Activated naive CD4-positive, alpha-beta T cell treated with anti-CD3 and anti-CD28 coated beads, Interleukin-2, amount 10 ng/mL, durations not matched to agents 7 days and 5 days (primary cell): ENCODE measurements around the gene PUSL1.

Source experiments
- CTCF ChIA-PET: fragments of 350-600 bp; sonication (Branson Sonifier 250); formaldehyde crosslinking; loops from one replicate; lab custom pipeline; 2021; ENCODE audit warnings: antibody characterized with exemption; lab: Charles Lee
- DNase-seq: peaks from one replicate; pipeline ENCODE4 v3.0.0-alpha.2; 2020
- H3K27ac Mint-ChIP-seq: one replicate; pipeline ENCODE4 v1.8.0; 2021; ENCODE audit warnings: mild to moderate bottlenecking, moderate library complexity, mixed read lengths
- H3K27me3 Mint-ChIP-seq: one replicate; pipeline ENCODE4 v1.8.0; 2021; ENCODE audit warnings: mild to moderate bottlenecking, mixed read lengths
- H3K36me3 Mint-ChIP-seq: one replicate; pipeline ENCODE4 v1.8.0; 2021; ENCODE audit warnings: mixed read lengths
- H3K4me1 Mint-ChIP-seq: one replicate; pipeline ENCODE4 v1.8.0; 2021; ENCODE audit warnings: mixed read lengths
- H3K4me3 Mint-ChIP-seq: one replicate; pipeline ENCODE4 v1.8.0; 2021; ENCODE audit warnings: mild to moderate bottlenecking, moderate library complexity, mixed read lengths
- H3K9me3 Mint-ChIP-seq: one replicate; pipeline ENCODE4 v1.8.0; 2021; ENCODE audit warnings: mixed read lengths

PUSL1 gene

DNA sequence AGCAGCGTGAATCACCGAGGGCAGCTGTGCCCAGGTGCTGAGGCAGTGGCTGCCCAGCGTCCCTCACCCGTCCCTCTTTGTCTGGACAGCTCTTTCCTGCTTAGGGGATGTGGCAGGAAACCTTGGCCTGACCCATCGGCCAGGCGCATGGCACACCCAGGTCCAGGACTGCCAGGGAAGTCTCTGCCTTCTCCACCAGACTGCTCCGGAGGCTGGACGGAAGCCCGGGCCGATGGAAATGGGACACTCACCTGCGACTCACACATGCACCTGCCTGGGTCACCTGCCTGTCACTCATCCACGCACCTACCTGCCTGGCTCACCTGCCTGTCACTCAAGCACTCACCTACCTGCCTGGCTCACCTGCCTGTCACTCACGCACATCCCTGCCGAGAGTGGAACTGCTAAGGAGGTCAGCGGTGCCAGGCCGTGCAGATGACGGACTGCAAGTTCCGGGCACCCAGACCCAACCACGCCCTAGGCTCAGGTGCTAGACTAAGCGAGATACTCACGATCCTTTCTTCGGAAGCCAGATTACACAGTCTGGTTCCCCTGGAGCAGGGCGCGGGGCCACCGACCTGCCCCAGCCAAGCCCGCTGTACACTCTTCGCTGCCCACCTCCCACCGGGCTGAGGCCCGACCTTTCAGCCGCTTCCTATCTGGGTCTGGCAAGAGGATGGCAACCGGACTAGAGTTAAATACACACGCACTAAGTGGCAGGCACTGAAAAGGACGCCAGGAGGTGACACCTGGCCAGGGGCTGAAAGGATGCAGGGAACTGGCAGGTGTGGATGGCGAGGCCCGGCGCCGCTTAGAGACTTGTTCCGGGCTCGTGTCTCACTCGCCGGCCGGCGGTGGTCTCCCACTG lies 35.8 kb upstream of the PUSL1 start:
- Mint-ChIP-seq H3K27me3 (no peaks in the 10 kb centered on the region), H3K4me1 (peaks cover 44% of the 10 kb centered on the region), H3K9me3 (no peaks in the 10 kb centered on the region), H3K36me3 (peaks cover 33% of the 10 kb centered on the region), H3K27ac (peak overlapping the region; percentile 87), H3K4me3 (peak overlapping the region; percentile 90)
- CTCF ChIA-PET: no interaction called here
- DNase-seq: peak; percentile 44

DNA sequence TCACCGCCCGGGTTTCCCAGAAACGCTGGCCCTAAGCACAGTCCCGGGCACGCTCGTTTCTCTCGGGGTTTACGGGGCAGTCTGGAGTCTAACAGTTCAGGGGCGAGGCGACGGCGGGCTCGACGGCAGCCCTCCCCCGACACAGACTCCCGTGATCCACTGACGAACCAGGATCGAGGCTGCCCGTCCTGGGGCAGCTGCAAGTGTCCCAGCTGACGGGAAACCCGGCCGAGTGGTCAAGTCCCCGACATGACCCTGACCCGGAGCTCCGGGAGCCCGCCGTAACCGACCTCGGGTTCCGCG lies 35.2 kb upstream of the PUSL1 start:
- Mint-ChIP-seq H3K27ac (peak overlapping the region; percentile 87), H3K4me1 (peaks cover 44% of the 10 kb centered on the region), H3K36me3 (peaks cover 32% of the 10 kb centered on the region), H3K27me3 (no peaks in the 10 kb centered on the region), H3K9me3 (no peaks in the 10 kb centered on the region), H3K4me3 (peak overlapping the region; percentile 90)
- DNase-seq: no peak
- CTCF ChIA-PET: interaction anchor here (1.2 kb wide), 1 partner anchor 151 kb away, joined by 4 read pairs; no protein-coding TSS in a partner anchor

DNA sequence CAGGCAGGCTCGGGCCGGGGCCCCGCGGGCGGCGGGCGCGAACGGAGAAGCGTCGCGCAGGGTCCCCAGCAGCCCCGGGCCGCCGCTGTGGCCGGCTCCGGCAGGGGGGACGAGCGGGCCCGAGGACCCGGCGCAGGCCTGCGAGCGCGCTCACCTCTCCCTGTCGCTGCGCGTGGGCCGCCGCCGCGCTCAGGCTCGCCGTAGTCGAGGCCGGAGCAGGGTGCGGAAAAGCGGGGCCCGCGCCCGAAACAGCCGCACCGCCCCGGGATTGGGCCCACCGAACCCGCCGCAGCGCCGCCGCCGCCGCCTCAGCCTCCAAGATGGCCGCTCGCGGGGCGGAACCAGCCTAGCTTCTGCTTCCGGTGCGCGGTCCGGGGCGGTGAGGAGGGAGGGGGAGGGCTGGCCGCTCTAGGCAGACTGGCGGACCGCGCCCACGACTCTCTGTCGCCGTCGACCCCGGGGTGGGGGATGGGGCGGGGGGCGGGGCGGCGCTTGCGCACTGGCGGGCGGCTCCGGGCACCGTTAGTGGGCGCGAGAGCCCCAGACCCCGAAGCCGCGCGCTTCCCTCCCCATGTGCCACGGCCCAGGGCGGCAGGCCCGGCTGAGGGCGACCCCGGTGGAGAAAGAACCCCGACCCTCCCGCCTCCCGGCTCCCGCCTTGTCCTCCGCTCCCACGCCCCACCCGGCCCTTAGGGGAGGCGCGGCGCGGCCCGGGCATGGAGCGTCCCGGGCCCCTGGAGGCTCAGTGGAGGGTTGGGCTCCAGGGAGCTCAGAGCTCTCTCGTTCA lies 34.7 kb upstream of the PUSL1 start, which contains the start of gene UBE2J2:
Gene UBE2J2, minus strand, starts transcription at position 343 of the 787 bp plus-strand sequence. CDS start 5,862 bp downstream, outside the sequence.
- peak within 1 kb of the TSS; percentile 90 for H3K4me3 Mint-ChIP-seq
- CTCF ChIA-PET: interaction anchor here (1.2 kb wide), 1 partner anchor 151 kb away, joined by 4 read pairs; no protein-coding TSS in a partner anchor
- DNase-seq: peak; percentile 96
- peaks cover 30% of the 10 kb centered on the region for H3K36me3 Mint-ChIP-seq
- H3K9me3 Mint-ChIP-seq: no peaks in the 10 kb centered on the region
- peaks cover 44% of the 10 kb centered on the region for H3K4me1 Mint-ChIP-seq
- H3K27me3 Mint-ChIP-seq: no peaks in the 10 kb centered on the region
- H3K27ac Mint-ChIP-seq: peak within 1 kb of the TSS; percentile 87

DNA sequence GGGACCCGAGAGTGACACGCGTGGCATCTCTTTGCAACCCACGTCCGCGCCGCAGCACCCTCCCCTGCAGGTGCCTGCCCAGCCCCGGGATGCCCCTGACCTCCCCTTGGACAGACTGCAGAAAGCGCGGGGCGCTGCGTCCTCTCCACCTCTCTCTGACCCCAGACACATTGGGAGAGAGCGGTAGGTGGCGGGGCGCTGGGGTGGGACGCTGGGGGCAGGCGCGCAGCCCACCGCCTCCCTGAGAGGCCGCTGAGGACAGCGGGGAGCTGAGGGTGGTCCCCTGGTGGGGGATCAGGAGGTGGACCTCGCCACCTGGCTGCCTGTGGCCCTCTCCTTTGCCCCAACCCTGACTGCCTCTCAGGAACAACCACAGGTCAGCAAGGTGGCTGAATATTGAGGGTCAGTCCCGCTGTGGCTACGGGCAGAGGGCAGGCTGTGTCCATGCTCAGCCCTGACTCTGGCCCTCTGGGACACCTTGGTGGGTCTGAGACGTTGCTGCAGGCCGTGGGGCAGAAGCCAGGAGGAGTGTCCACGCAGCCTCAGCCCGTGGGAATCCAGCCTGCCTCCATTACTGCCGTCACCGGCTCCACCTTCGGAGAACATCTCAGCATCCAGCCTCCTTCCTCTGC lies 34.0 kb upstream of the PUSL1 start:
- Mint-ChIP-seq H3K4me3 (peak overlapping the region; percentile 63), H3K27ac (peak overlapping the region; percentile 42), H3K9me3 (no peaks in the 10 kb centered on the region), H3K27me3 (no peaks in the 10 kb centered on the region), H3K4me1 (peaks cover 44% of the 10 kb centered on the region), H3K36me3 (peaks cover 30% of the 10 kb centered on the region)
- CTCF ChIA-PET: interaction anchor here (1.2 kb wide), 1 partner anchor 152 kb away, joined by 4 read pairs; no protein-coding TSS in a partner anchor
- DNase-seq: no peak

DNA sequence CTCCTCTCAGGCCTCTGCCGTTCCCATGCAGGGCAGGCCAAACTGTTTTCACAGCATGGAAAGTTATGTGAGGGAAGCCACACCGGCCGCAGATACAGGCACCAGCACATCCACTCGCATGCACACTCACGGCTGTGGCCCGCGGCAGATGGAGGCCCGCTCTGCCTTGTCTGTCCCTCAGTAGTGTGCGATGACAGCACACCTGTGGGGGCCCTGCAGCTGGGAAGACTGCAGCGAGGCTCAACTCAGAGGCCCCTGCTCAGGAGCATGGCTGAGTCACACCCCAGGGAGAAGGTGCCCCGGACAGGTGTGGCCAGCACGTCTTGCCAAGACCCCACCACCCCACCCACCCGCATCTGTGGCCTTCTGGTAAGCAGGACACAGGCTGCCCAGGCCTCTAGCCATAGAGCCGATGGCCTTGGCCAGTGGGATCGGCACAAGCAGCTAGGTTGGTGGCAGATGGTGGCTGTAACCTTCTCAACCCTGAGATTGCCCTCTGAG lies 33.4 kb upstream of the PUSL1 start:
- H3K27ac Mint-ChIP-seq: no peak overlapping the region
- H3K9me3 Mint-ChIP-seq: no peaks in the 10 kb centered on the region
- no peak for DNase-seq
- CTCF ChIA-PET: interaction anchor here (1.2 kb wide), 1 partner anchor 153 kb away, joined by 6 read pairs; no protein-coding TSS in a partner anchor
- no peaks in the 10 kb centered on the region for H3K27me3 Mint-ChIP-seq
- peaks cover 40% of the 10 kb centered on the region for H3K4me1 Mint-ChIP-seq
- H3K4me3 Mint-ChIP-seq: peak overlapping the region; percentile 63
- H3K36me3 Mint-ChIP-seq: peaks cover 27% of the 10 kb centered on the region

DNA sequence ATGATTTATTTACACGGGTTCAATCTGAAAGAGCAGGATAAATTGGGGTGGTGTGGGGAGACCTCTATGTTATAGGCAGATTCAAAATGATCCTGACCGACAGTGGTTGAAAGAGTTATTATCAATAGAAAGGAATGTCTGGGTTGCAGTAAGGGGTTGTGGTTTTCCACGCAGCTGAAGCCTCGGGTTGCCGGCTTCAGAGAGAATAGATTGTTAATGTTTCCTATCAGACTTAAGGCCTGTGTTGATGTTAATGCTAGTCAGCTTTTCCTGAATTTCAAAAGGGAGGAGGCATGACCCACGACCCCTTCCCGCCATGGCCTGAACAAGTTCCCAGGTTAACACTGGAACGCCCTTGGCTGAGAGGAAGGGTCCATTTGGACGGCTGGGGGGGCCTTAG lies 32.6 kb upstream of the PUSL1 start:
- H3K9me3 Mint-ChIP-seq: no peaks in the 10 kb centered on the region
- peaks cover 31% of the 10 kb centered on the region for H3K4me1 Mint-ChIP-seq
- CTCF ChIA-PET: interaction anchor here (1.2 kb wide), 1 partner anchor 154 kb away, joined by 6 read pairs; no protein-coding TSS in a partner anchor
- no peaks in the 10 kb centered on the region for H3K27me3 Mint-ChIP-seq
- peaks cover 18% of the 10 kb centered on the region for H3K36me3 Mint-ChIP-seq
- H3K27ac Mint-ChIP-seq: no peak overlapping the region
- no peak for DNase-seq
- H3K4me3 Mint-ChIP-seq: peak overlapping the region; percentile 39

DNA sequence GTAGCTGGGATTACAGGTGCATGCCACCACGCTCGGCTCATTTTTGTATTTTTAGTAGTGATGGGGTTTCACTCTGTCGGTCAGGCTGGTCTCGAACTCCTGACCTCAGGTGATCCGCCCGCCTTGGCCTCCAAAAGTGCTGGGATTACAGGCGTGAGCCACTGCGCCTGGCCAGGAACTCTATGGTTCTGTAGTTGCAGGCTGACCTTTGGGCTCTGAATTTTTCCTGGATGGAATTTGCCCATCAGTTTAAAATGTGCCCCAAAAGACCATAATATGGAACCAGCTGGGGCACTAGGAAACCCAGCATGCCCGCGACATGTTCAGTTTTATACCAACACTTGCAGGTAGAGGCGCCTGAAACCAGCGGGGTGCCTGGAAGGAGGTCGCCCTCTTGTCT lies 29.8 kb upstream of the PUSL1 start:
- H3K4me3 Mint-ChIP-seq: no peak overlapping the region
- H3K9me3 Mint-ChIP-seq: no peaks in the 10 kb centered on the region
- peaks cover 7% of the 10 kb centered on the region for H3K27me3 Mint-ChIP-seq
- no peak overlapping the region for H3K27ac Mint-ChIP-seq
- DNase-seq: no peak
- H3K36me3 Mint-ChIP-seq: no peaks in the 10 kb centered on the region
- CTCF ChIA-PET: no interaction called here
- peaks cover 9% of the 10 kb centered on the region for H3K4me1 Mint-ChIP-seq

DNA sequence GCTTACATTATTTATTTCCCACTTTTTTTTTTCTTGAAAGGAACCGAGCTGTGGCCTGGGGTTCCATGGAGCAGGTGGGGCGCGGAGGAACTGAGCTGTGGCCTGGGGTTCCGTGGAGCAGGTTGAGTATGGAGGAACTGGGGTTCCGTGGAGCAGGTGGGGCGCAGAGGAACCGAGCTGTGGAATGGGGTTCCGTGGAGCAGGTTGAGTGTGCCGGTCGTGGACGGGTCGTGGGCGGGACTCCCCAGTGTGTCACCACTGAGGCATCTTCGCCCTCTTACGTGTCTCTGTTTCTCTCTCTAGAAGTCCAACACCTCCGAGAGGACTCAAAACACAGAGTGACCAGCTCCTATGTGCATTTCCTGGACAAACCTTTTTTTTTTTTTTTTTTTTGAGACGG lies 29.4 kb upstream of the PUSL1 start:
- Mint-ChIP-seq H3K36me3 (no peaks in the 10 kb centered on the region), H3K4me3 (no peak overlapping the region), H3K27me3 (peaks cover 7% of the 10 kb centered on the region), H3K4me1 (peaks cover 9% of the 10 kb centered on the region), H3K27ac (no peak overlapping the region), H3K9me3 (no peaks in the 10 kb centered on the region)
- DNase-seq: no peak
- CTCF ChIA-PET: no interaction called here

DNA sequence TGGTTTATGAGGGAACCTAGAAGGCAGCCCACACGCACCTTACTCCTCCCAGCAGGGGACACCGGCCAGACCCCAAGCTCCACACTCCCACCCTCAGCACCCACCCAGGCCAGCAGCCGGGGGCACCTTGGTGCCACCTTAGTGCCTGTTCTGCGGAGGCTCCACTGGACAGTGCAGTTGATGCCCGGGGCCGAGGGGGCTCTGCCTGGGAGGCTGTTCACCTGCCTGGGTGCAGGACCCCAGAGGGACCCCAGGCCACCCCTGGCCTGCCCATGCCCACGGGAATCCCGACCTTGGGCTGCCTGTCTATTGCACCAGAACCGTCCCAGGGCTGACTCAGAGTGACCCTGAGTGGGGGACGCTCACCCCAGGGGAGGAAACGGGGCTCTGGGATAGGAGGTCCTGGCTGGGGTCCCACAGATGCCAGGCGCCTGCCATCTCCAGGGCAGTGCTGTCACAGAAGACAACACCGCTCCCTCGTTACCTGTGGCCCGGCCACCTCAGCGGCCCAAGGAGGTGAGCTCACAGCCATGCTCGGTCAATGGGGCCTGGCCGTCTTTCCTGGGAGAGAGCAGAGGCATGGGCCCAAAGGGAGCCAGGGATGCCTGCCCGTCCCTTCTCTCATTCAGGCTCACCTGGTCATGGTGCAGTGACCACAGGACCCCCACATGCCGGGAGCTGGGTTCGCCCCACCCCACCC lies 27.5 kb upstream of the PUSL1 start:
- CTCF ChIA-PET: no interaction called here
- Mint-ChIP-seq H3K27me3 (peaks cover 7% of the 10 kb centered on the region), H3K36me3 (no peaks in the 10 kb centered on the region), H3K4me3 (no peak overlapping the region), H3K9me3 (no peaks in the 10 kb centered on the region), H3K4me1 (peaks cover under 1% of the 10 kb centered on the region), H3K27ac (no peak overlapping the region)
- no peak for DNase-seq

DNA sequence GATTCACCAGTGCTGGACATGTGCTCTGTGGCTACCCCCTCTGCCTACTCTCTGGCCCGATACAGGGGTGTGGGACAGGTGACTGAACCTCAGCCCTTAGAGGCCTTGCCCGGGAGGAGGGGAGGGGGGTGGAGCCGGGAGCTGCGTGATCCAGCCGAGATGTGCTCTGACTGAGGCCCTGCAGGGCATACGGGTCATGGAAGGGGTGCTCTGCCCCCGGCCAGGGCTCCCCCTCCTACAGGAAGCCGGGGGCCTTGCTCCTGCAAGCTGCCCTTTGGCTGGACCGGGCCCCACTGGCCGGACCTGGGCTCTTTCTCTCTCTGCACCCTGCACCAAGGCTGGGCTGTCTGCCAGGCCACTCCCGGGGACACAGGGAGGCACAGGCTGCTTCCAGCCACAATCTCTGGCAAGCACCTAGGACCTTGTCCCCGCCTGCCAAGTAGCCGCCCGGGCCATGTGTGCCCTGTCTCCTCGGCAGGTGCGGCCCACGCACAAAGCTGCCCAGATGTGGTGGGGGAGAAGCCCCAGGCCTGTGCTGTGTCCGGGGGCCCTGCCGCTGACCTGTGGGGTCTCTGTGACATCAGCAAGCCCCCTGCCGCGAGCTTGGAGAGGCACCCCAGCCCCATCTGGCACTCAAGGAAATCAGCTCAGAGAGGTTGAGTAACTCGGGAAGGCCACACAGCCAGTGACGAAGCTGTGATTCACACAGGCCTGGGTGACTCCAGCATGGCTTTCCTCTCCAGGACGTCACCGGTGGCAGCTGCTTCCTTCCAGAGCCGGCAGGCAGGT lies 26.7 kb upstream of the PUSL1 start:
- no peaks in the 10 kb centered on the region for H3K4me1 Mint-ChIP-seq
- no peak overlapping the region for H3K4me3 Mint-ChIP-seq
- no peak for DNase-seq
- no peaks in the 10 kb centered on the region for H3K9me3 Mint-ChIP-seq
- no peak overlapping the region for H3K27ac Mint-ChIP-seq
- no peaks in the 10 kb centered on the region for H3K36me3 Mint-ChIP-seq
- H3K27me3 Mint-ChIP-seq: peaks cover 7% of the 10 kb centered on the region
- CTCF ChIA-PET: interaction anchor here (0.6 kb wide), 1 partner anchor 490 kb away, joined by 3 read pairs; no protein-coding TSS in a partner anchor

DNA sequence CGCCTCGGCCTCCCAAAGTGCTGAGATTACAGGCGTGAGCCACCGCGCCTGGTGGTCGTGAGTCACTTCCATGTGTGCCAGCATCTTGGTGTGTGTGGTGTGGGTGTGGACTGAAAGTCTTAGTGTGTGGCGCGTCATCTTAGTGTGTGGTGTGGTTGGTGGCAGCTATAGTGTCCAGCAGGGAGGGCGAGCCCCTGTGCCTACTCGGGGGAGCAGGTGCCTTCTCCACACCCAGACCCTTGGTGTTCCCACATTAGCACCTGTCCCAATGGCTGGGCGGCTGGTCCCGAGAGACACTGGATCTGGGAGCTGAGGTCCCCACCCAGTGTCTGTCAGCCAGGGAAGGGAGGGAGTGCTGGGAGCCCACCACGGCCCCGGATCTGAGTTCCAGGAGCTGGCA lies 25.4 kb upstream of the PUSL1 start:
- Mint-ChIP-seq H3K36me3 (no peaks in the 10 kb centered on the region), H3K9me3 (no peaks in the 10 kb centered on the region), H3K27me3 (peaks cover 7% of the 10 kb centered on the region), H3K27ac (no peak overlapping the region), H3K4me3 (no peak overlapping the region), H3K4me1 (no peaks in the 10 kb centered on the region)
- no peak for DNase-seq
- CTCF ChIA-PET: interaction anchor here (1.2 kb wide), 1 partner anchor 160 kb away, joined by 5 read pairs; no protein-coding TSS in a partner anchor

DNA sequence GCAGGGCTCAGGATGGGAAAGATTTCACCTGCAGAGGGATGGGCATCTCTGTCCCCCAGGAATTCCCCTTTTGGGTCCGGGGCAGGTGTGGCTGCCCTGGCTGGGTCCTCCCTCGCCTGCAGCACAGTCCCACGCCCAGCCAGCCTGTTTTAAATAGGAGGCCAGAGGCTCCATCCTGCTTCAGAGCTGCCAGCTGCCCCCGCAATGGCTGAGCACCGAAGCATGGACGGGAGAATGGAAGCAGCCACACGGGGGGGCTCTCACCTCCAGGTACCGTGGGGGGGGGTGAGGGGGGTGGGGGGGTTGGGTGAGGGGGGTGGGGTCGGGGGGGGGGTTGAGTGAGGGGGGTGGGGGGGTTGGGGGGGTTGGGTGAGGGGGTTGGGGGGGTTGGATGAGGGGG lies 24.6 kb upstream of the PUSL1 start:
- no peak overlapping the region for H3K27ac Mint-ChIP-seq
- no peaks in the 10 kb centered on the region for H3K9me3 Mint-ChIP-seq
- no peaks in the 10 kb centered on the region for H3K36me3 Mint-ChIP-seq
- no peaks in the 10 kb centered on the region for H3K4me1 Mint-ChIP-seq
- peaks cover 7% of the 10 kb centered on the region for H3K27me3 Mint-ChIP-seq
- no peak for DNase-seq
- CTCF ChIA-PET: interaction anchor here (1.2 kb wide), 1 partner anchor 161 kb away, joined by 5 read pairs; no protein-coding TSS in a partner anchor
- no peak overlapping the region for H3K4me3 Mint-ChIP-seq
